NCI-H526 treated with DMSO at 0.1 percent for 48 hours (cell line): Measurements from ENCODE around the gene ADAMTS18.

Experiments
- DNase-seq: peaks from one replicate; lab custom pipeline; 2025; lab: John Stamatoyannopoulos, UW

Gene ADAMTS18

DNA sequence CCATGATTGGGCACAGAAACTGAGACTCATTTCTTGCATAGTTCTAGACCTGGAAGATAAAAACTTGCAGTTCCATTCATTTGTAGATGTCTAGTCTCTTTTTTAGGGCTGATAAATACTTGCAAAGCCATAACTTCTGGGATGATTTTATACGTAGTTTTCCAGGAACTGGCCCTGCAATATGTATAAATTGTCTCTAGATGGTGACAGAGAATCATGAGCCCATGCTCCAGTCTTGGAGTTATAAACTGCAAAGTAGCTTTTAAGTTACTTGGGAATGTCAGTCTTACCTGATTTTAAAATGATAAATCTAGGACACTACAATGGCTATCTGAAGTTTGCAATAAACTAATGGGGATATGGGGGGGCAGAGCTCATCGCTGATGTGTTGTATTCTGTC lies 3.0 kb upstream of the ADAMTS18 start:
- peak; percentile 18 for DNase-seq

DNA sequence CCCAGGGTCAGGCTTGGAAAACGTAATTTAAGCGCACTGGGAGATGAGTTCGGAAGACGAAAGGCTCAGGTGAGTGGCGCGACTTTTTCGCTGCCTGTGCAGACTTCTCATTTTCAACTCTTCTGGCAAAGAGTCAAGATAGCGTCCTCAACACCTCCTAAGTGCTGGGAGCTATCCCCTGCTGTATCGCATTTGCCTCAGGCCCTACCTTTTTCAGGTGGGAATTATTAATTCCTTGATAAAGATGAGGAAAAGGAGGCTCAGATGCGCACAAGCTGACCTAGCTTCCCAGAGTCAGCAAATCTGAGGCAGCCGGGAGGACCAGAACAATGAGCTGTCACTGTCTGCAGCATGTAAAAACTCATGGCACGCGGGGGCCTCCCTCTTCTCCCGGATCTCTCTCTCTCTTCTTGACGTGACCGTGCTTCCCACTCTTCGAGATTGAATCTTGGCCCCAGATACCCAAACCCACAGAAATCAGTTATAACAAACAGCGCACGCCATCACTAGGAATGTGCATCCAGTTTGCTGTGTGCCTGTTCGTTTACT lies 512 bp upstream of the ADAMTS18 start:
- DNase-seq = no peak

DNA sequence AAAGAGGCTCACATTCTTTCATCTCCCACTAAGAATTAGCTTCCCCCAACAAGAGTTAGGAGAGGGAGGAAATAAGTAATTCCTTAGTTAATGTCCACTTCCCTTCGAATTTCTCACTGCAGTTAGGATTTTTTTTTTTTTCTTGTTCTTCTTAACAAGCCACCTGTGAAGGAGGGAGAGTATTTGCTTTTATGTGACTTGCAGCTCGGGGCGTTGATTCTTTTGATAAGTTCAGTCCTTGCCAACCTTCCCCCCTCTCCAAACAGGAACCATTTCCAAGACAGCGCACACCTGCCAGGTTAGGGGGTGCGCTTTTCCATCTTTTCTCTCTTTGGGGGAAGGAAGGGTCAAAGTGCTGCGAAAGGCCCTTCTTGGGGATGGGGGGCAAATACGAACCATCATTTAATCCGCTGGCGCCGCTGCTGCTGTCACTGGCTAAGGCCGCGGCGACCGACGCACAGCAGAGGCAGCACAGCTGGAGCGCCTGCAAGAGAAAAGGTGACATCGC lies 758 bp downstream of the ADAMTS18 start:
- peak; percentile 18 for DNase-seq

DNA sequence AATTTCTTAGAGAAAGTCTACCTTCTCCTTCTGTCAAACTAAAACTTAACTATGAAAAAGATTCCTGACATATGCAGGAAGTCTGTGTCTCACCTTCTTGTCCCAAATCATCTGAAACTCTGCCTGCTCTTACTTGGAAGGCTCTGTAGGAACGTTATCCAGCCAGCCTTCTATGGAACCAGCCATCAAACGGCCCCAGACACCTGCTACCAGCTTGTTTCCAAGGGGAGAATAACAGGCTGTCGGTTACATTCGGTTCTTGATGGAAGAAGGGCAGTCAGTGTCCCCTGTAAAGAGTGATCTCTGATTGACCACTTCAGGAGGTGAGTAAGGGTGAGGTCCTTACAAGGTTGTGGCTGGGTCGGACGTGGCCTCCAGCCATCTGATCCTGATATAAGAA lies 1.7 kb downstream of the ADAMTS18 start:
- no peak for DNase-seq

DNA sequence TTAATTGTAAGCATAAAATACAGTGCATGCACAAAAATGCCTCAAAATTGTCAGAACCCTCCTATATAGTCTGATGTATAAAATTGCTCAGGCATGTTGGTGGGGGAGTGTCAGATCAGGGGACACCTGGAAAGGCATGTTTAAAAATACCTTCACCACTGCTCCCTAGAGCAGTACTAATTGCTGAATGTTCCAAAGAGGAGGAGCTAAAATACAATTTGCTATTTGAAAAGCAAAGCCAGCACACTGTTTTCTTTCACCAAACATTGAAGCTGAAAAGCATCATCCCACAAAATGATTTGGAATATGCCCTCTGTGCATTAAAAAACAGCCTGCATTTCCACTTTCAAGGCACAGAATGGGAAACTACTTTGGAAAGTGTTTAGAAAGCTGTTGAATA lies 2.6 kb downstream of the ADAMTS18 start:
- DNase-seq = no peak

DNA sequence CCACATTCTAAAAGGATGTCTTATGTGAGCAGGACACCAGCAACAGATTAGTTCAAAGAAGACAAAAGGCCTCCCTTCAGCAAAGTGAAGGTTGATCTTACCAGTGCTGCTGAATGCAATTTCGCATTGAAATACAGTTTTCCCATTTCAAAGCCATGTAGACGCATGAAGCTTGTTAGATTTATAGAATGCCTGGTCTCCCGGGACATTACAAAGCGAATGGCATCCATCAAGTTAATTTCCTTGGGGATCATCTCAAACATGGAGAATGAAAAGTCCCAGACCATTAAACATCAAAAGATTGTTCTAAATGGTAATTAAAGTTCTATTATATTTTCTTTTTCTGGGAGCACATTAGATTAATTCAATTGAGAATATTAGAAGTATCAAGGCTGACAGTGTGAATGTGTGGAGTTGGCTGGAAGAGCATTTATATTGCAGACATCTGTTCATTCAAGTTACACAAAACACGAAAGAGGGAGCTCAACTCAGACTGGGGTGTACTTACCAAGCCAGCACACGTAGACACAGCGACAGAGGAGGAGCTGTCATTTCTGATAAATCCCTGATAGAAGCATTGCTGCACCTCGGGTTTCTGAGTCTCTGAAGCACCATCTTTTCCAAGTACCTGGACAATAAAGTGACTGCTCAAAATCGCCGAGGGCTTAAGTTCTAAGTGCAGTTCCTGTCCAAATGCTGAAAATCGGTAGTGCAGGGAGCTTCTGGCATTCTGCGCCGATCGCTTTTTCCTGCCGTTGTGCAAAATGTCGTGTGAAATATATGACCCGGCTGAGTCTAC lies 3.8 kb downstream of the ADAMTS18 start:
- no peak for DNase-seq

DNA sequence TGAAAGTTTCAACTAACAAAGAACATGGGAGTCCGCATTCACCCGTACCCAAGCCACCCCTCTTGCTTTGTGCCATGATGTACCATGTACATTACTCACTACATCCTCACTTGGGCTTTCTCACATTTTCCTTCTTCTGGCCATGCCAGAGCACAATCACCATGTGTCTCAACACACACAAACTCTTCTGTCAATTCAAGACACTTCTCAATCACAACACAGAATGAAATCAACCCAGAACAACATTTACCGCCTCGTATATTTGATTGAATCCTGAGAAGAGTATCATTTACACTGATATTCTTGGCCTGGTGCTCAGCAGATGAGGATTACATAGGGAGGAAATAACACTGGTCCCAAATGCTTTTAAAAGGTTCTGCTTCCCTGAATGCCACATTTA lies 4.5 kb downstream of the ADAMTS18 start:
- no peak for DNase-seq

DNA sequence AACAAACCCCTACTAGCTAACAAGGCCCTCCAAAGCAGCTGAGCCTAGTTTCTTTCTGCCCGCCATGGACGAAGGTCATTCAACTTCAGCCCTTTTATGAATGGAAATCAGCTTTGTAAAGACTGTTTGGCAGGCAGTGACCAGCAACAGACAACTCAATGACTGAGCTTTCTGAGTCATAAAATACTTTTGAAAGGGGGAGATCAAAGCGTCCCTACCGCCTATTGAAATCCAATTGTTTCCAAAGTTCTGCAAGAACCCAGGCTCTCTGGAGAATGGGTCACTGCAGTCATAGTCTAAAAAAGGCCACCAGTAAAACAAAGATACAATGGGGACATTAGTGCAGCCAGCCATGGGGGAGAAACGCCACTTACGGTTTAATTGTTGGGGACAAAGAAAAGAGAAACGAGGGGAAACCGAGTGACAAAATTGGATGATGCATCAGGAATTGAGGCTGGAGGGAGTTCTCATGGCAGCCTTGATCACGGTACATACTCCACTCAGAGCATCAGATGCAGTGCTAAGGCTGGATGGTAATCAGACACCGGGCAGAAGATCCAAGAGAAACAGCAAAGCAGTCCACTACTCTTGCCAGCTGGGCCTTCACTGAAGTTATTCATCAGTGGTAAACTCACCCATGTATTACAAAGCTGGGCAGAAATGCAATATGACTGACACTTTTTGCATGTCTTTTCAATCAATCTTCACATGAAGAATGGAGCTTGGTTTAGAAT lies 9.8 kb downstream of the ADAMTS18 start:
- DNase-seq = no peak

DNA sequence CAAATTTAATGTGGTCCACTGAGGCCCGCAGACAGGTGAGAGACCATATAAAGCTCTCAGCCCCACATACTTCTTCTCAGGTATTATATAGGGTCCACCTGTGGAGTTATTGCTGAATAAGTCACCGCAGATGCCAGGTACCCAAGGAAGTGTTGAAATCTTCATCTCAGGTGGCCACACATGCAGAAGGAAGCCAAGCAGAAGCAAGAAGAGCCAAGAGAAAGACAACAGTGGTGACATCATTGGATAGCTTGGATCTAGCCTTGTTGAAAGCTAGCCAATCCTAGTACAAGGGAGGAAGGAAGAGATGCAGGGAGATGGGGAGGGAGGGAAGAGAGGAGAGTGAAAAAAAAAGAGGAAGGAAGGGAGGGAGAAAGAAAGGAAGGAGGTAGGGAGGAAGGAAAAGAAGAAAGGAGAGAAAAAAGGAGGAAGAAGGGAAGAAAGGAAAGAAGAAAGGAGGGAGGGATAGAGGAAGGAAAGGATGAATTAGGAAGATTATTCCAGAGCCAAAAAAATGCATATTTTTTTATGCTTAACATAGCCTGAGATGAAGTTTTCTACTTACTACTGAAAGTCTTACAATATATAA lies 12.5 kb downstream of the ADAMTS18 start:
- no peak for DNase-seq

DNA sequence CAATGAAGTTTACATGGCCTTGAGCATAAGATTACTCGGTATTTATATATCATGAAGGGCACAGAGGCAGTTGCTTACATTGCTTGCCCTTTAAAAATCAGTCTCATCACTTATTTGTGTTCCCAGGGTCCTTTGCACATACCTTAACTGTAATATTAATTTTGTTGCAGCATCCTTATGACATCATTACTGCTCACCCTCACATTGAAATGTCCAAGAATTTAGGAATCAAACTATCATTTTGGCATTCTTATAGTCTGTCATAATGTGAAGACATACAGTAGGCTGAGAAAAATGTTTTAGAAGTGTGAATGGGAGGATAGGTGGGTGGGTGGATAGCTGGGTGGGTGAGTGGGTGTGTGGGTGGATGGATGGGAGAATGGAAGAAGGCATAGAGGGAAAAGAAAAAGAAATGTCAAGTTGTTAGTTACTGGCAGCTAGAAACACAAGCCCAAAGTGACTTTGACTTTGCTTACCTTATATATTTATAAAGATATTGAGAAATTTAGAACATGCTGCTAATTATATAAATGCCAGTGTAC lies 17.8 kb downstream of the ADAMTS18 start:
- no peak for DNase-seq

DNA sequence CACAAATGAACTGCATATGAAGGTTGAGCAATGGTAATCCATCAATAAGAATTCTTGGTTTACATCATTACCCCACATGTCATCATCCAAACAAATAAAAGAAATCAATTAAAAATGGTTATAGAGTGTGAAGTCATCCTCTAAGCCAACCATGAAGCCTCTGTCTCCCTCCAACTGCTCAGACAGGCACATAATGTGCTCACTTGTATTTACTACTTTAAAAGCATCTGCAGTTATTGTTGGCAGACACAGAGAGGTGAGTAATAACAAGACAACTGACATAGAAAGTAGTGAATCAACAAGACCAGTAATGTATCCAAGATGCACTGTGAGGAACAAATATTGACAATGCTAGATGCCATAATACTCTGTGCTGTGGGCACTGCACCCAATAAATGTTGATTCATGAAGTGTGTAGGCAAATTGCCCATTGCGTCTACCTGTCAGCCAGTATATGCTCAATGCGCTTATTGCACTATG lies 20.0 kb downstream of the ADAMTS18 start:
- no peak for DNase-seq

DNA sequence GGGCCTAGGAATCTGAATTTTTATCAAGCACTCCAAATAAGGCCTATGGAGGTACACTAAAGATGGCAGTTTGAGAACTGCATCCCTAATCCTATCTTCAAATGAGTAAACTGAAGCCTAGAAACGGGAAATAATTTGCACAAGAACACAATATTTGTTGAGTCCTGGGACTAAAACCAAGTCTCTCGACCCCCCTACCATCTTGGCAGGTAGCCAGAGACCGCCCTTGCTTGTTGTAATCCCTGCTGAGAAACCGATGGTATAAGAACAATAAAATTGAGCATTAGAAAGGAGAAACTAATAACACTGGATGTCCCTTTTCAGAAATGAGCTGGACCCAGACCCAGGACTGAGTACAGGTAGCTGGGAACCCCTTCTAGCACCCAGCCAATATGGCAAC lies 24.4 kb downstream of the ADAMTS18 start:
- no peak for DNase-seq

DNA sequence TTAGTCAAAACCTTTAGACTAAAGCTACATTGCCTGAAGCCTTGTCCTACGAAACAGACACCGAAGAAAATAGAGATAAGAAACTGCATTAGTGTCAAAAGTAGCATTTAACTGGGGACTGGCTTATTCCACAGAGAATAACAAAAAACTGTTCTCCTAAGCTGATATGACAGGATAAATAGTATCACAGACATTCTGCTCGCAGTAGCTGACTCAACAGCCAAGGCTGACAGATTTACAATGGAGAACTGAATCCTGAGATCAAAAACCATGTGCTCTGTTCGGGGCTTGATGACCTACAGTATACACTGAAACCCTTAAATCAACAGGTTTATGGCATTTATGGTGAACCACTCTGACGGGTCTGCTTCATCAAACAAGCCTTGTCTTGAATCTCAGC lies 25.5 kb downstream of the ADAMTS18 start:
- DNase-seq = no peak

DNA sequence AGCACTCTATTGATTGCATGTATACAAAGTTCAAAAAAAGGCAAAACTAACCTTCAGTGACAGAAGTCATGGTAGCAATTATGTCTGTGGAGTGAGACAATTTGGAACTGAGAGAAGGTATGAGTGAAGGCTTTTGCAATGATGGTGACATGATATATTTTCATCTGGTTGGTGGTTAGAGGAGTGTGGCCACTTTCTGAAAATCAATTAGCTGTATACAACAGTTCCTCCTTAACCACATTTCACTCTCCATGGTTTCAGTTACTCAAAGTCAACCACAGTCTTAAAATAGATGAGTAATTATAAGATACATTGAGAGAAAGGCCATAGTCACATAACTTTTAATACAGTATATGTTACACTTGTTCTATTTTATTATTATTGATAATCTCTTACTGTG lies 26.2 kb downstream of the ADAMTS18 start:
- no peak for DNase-seq

DNA sequence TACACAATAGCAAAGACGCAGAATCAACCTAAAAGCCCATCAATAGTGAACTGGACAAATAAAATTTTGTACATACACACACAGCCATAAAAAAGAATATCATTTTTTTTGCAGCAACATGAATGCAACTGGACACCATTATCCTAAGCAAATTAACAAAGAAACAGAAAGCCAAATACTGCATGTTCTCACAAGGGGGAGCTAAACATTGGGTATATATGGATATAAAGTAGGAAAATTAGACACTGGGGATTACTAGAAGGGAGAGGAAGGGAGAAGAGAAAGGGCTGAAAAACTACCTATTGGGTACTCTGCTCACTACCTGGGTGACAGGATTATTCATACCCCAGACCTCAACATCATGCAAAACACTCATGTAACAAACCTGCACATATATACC lies 28.2 kb downstream of the ADAMTS18 start:
- DNase-seq = no peak

DNA sequence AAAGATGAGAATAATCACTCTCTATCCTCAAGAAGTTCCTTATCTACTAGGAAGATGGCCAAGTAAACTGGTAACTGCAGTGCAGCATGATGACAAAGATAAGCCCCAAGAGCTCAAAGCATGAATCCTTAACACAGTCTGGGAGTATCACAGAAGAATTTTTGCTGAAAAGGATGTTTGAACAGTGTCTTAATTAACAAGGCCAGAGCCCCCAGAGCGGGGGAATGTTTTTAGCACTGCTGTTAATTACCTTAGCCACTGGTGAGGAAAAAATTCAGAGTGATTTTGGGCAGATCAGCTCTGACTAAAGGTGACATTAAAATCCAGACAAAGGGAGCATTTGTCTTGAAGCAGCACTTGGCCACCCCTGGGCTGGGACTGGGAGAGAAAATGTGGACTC lies 30.1 kb downstream of the ADAMTS18 start:
- DNase-seq = no peak

DNA sequence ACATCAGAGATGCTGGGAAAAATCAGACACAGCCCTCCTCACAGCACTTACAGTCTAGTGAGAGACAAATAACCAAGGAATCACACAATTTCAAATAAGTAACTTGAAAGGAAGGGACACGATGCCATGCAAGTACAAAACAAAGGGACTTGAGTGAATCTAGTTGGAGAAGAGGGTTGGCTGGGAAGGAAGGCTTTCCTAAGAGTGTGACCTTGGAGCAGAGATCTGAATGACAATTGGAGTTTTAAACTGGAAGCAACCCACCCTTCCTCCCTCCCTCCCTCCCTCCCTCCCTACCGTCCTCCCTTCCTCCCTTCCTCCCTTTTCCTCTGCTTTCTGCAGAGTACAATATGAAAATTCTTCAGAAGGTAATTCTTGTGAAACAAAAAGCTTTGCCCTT lies 31.1 kb downstream of the ADAMTS18 start:
- DNase-seq = no peak

DNA sequence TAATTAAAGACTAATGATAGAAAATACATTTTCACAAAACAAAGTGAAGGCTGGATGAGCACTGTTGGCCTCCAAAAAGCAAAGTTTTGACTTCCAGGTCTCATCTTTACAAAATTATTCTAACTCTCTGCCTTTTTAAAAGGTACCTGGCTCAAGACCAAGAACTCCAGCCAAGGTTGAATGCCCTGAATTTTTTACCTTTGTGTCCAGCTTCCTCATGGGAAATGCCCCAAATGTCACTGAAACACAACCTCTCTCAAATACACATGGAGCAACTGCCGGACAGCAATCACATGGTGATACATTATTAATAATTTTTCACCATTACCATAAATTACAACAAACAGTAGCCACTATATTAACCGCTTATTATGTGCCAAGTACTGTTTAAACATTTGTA lies 32.2 kb downstream of the ADAMTS18 start:
- no peak for DNase-seq

DNA sequence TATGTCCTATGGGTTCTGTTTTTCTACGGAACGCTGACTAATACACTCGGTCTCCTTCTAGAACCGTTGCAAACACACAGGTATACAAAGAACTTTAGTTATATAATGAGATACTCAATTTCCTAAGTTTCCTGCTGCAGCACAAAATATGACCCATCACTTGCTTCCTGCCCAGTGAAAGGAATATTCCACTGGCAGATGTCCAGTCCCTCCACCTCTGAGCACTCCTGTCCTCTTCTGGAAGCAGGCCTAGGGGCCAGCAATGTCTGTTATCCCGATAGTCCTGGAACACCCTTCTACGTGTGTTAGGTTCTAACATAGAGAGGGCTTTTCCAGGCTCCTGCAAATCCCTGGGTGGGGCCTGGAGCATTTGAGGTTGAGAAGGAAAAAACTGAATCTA lies 32.7 kb downstream of the ADAMTS18 start:
- DNase-seq = no peak

DNA sequence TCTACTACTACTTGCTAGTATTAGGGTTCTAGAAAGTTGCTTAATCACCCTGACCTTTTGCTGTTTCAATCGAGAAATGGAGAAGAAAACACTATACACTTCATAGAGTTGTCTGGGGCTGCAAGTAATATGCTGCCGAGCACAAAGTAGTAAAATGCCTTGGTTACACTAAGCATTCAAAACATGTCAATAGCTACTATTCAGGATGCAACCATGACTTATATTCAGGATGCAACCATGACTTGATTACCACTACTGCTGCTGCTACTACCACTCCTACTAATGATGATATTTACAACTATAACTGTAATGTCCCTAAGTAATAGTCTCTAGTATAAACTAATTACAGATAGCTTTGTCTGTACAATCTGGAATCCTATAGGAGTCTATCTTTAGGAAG lies 35.3 kb downstream of the ADAMTS18 start:
- no peak for DNase-seq

DNA sequence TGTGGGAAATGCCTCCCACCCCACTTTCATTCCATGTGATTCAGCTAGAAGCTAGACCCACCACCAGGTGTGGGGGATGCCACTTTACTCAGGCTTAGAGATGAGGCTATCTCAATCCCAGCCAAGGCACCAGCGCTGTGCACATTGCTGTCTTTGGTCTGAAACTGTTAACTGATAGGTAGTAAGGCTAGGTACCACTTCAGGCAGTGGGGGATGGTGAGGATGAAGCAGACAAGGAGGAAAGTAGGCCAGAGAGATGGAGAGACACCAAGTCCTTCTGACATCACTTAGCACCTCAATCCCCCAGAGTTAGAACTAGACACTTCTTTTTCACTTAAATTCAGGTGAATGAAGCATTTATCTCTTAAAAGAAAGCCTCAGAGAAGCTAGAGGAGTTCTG lies 35.8 kb downstream of the ADAMTS18 start:
- DNase-seq = no peak

DNA sequence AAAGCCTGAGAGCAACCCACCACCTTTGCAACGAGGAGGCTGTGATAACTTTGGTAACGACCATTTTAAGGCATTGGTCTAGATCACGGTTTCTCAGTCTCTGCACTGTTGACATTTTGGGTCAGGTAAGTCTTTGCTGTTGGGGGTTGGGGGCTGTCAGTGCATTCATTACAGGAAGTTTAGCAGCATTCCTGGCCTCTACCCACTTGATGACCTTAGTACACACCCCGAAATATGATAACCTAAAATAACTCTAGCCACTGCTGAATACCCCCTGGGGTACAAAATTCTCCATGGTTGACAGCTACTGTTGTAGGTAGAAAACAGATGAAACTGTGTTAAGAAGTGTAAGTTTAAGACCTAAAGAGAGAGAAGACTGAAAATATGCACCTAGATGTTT lies 36.3 kb downstream of the ADAMTS18 start:
- DNase-seq = no peak
